HG02759 (cell line): ENCODE measurements around the gene KLF6.
"Not testable (repeated sequence)": the region's sequence is repeated elsewhere in the genome, so short reads cannot be mapped to it uniquely, and the experiment has no call there.

Experiments
- ATAC-seq: cut with Tn5 transposase; IDR thresholded peaks from one replicate; pipeline ENCODE4 v1.9.1; 2021; ENCODE audit warnings: mild to moderate bottlenecking, moderate library complexity; ENCODE audit not compliant: unreplicated experiment

KLF6 gene

GRCh38 chr10:3737864-3738263 lies 47.1 kb downstream of the KLF6 start:
- no peak for ATAC-seq

- no peak for ATAC-seq
Observed at GRCh38 chr10:3735175-3735574, 49.8 kb downstream of the KLF6 start.

GRCh38 chr10:3734111-3734510 lies 50.9 kb downstream of the KLF6 start:
- ATAC-seq: no peak

- ATAC-seq: not testable (repeated sequence)
Observed at GRCh38 chr10:3732183-3732582, 52.8 kb downstream of the KLF6 start.

- no peak for ATAC-seq
Observed at GRCh38 chr10:3729397-3729976, 55.5 kb downstream of the KLF6 start.

GRCh38 chr10:3728563-3728962 lies 56.4 kb downstream of the KLF6 start:
- no peak for ATAC-seq

GRCh38 chr10:3727268-3727667 lies 57.7 kb downstream of the KLF6 start:
- no peak for ATAC-seq
